ENCODE results near the gene TSC22D1.

TSC22D1 gene

DNA sequence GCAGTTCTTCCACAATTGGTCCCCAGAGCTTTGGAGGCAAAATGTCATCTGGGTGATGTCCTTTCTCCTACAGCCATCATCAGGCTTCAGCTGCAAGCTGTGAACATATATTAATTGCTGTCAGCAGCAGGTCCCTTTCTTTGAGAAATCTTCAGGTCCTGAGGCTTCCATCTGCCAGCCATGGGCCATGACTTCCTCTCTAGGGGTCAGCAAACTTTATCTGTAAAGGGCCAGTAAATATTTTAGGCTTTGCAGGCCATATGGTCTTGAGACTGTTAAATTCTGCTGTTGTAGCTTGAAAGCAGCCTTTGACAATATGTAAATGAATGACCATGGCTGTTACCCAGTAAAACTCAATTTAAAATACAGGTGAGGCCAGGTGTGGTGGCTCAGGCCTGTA is 175.4 kb downstream of the TSC22D1 start:
- DNase-seq, result no peak

DNA sequence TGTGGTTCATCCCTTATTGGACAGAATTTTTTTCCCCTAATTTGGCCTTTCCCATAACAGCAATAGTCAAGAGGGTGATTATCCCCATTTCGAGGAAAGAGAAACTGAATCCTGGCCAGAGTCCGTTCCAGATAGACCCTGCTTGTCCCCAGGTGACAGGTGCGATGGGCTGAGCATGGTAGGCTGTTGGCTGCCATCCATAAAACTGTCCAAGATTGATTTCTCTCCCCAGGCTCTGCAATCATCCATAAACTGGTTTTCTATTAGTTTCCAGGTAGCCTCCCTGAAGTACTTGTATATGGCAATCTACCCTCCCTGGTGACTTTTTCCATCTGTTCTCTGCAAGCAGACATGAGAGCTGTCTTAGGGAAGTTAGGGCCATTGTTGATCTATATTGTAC is 177.1 kb downstream of the TSC22D1 start:
- DNase-seq, result no peak

DNA sequence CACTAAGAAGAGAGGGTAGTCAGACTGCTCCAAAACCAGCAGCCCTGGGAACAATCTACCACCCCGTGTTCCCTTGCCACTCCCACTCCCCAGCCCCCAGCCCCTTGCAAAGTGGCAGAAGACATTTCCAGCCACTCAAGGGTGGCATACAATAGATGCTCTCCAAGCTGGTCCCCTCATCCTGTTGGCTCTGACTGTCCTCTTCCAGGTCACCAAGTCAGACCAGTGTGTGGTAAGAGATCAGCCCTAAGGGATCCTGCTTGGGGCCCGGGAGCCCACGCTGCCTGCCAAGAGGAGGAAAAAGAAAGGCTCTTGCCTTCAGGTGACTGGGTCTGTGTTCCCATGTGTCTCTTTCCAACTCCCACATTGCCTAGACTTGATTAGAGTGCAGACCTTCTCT is 177.5 kb downstream of the TSC22D1 start:
- no peak for DNase-seq

- DNase-seq, result no peak
These were observed 178.3 kb downstream of the TSC22D1 start for GRCh38 chr13:44397766-44398223.

GRCh38 chr13:44396701-44397580 is 179.2 kb downstream of the TSC22D1 start:
- DNase-seq, result no peak

- DNase-seq, result no peak
These were observed 180.0 kb downstream of the TSC22D1 start for GRCh38 chr13:44395976-44396694.

DNA sequence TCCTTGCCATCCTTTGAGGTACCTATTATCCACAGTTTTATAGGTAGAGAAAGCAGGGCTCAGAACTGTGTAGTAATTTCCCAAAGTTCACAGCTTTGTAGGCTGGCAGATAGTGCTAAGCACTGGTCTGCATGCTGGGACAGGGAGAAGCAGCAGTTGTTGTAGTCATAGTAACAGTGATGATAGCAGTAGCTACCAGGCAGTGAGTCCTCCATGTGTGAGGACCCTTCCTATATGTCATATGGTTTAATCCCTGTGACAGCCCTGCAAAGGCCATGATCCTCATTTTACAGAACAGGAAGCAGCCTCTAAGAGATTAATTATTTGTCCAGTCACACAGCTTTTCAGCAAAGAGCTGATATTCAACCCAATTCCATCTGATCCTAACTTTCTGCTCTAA is 181.5 kb downstream of the TSC22D1 start:
- DNase-seq, result no peak

DNA sequence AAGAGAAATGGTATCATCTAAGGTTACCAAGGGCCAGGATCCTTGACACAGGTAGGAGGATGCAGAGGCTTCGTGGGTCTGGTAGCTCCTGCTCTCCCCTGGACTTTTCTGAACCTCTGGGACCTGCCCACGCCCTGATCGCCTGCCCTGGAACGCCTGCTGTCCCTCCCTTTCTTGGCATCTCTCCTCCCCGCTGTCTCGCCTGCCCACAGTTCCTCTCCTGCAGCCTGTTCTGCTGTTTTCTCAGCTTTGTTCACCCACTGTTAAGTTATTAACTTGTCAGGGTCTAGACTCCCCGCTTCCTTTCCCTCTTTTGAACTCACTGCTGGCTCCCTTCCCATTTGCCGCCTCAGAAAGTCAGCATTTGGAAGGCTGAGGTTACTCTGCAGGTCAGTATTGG is 182.7 kb downstream of the TSC22D1 start:
- DNase-seq, result no peak

- no peak for DNase-seq
These were observed 186.3 kb downstream of the TSC22D1 start for GRCh38 chr13:44389876-44390275.

DNA sequence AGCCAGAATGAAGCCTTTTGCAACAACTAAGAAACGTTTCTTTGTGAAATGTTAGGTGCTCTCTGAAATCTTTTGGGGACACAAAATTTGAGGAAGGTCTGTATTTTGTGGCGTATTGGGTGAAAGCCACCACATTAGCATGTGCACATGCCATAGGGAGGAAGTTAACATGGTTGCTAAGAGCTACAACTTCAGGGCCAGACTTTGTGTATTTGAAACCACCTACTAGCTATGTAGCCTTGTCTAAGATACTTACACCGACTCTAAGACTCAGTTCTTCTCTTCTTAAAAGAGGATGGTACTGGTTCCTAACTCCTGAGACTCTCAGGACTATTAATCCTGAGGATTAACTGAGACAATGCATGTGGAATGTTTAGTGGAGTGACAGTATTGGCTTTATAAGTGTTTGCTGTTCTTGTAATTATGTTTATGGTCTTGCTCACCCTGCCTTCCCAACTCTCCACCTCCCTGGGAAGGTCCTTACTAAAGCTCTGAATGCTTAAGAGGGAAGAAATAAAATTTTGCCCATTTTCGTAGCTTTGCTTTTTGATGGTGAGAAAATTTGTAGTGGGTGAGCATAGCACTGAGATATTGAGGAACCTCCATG is 187.0 kb downstream of the TSC22D1 start:
- DNase-seq, result no peak

- DNase-seq, result no peak
These were observed 187.6 kb downstream of the TSC22D1 start for GRCh38 chr13:44388427-44389059.

DNA sequence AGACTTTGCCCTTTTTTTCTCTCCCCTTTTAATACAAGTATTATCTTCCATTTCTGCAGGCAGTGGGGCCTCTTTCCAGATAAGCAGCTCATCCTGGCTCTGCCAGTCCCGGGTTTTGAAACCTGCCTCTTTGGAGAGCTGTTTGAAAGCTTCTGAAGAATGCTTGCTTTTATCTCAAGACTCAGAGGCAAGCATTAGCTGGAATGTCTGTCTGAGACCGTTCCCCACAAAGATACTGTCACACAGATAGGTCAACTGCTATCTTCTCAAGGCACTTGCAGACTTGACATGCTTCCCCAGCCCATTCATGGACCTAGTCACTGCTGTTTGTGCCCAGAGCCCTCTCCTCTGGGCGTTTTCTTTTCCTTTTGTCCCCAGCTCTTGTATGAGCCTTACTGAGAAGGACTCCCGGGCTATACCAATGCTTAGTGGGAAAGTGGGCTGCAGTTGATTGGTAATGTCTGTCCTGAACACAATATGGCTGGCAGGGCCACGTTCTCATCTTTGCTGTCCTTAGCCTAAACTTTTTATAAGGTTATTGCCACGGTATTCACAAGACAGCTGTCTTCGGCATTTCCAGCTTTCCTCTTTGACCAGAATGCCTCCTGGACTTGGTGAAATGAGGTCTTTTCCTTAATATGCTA is 189.1 kb downstream of the TSC22D1 start:
- no peak for DNase-seq

- no peak for DNase-seq
These were observed 190.3 kb downstream of the TSC22D1 start for GRCh38 chr13:44385847-44386246.

- DNase-seq, result no peak
These were observed 190.7 kb downstream of the TSC22D1 start for GRCh38 chr13:44385401-44385800.

DNA sequence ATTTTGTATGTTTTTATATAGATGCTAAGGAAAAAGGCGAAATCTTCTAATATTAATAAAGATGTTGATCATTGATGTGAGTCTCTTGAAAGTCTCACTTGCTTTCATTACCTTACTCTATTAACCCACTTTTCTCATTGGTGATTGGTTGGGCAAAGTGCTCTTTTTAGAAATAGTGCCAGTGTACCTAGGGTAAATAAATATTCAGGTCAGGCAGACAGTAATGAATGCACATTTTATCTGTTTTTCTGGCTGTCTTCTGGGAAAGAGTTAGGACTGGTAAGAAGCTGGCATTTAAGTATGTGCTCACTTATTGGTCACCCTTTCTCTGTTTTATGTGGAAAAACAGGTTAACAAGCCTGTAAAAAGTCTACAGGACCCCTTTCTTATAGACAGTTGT is 191.4 kb downstream of the TSC22D1 start:
- no peak for DNase-seq

GRCh38 chr13:44383945-44384344 is 192.2 kb downstream of the TSC22D1 start:
- no peak for DNase-seq

GRCh38 chr13:44382635-44383145 is 193.4 kb downstream of the TSC22D1 start:
- DNase-seq, result no peak

Measured in NCI-H524 treated with DMSO at 0.1 percent for 48 hours (cell line).